IPS DF 4.7 (cell line): ENCODE measurements around the gene GABRB1.

Source experiments
- DNase-seq: peaks from one replicate; pipeline ENCODE4 v3.0.0-alpha.2; 2013; ENCODE audit warnings: low spot score; ENCODE audit errors: extremely low read depth

GABRB1 gene

DNA sequence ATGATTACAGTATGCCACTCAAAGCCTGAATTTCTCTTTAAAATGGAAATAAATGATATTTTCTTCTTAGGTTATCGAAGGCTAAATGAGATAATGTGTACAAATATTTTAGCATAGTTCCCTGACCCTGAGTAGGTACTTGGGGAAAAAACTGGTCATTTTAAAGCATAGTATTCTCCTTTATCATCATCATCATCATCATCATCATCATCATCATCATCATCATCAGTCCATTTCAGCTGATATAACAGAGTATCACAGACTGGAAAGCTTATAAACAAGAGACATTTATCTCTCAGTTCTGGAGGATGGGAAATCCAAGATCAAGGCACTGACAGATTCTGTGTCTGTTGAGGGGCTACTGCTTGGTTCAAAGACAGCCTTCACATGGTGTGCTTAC, 13.9 kb downstream of the GABRB1 start:
- no peak for DNase-seq

DNA sequence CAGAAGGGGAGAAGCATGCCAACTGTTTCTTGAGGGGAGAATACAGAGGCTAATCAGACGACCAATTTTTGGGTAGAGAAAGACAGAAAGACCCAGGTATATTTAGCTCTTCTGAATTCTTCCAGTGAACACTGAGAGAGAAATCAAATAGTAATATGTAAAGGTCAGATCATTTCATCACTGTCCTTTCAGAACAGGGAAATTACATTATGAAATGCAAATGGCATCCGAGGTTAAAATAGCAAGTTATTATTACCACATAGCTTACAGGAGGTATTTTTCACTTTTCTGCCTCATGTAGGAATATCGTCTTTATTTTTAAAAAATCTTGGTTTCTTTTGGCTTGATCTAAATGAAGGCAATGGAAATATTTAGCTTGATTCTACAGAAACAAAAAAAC, 18.0 kb downstream of the GABRB1 start:
- DNase-seq = no peak

DNA sequence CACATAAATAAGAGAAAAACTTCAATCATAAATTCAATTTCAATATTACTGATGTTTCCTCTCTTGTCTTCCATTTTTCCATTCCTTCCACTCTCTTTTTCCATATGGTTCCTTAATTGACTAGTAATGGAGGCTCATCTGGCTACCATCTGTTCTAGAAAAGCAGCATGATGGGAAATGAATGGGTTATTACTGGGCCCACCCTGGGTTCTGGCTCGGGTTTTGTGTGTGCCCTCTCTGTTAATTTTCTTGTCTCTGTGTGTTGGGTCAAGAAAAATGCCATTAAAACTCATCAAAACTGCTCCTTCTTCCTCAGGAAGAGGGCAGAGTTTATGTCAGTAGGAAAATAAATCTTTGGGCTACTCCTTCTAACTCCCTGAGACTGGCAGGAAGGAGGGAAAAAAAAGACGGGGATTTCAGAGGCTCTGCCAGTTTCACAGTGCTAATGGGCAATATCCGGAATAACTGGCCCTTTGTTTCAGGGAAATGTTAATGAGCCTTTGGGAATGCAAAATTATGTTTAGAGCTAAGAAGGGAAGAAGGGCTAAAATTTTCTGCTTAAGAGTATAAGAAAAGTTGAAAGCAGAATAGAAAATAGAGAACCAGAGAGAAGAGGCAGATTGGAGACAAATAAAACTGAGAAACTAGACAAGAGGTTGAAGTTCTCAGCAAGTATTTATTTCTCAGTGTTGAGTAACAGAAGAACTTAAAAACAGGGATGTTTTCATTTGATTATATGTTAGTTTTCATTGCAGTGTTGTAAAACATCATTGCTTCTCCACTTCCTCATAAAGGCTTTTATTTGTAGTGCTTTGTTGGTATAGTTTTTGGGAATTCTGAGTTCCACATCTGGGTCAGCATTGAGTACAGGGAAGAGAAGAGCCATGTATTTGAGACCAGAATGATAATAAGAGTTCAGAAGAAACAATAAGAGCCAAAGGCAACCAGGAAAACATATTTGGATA, 19.7 kb downstream of the GABRB1 start:
- no peak for DNase-seq

DNA sequence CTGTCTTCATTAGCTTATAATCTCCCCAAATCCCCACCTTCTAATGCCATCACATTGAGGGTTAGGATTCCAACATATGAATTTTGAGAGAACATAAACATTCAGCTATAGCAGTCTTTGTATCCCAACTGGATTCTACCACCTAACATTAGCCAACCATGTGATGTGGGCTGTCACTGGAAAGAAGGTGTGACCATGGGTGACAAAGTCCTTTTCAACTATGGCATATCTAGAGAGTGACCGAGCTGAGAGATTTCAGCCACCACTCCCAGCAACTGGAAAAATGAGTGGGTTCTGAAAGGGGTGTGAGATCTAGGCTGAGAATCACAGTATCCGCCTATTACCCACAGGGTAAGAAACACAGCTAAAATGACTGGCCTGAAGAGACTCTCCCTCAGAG, 22.1 kb downstream of the GABRB1 start:
- no peak for DNase-seq

DNA sequence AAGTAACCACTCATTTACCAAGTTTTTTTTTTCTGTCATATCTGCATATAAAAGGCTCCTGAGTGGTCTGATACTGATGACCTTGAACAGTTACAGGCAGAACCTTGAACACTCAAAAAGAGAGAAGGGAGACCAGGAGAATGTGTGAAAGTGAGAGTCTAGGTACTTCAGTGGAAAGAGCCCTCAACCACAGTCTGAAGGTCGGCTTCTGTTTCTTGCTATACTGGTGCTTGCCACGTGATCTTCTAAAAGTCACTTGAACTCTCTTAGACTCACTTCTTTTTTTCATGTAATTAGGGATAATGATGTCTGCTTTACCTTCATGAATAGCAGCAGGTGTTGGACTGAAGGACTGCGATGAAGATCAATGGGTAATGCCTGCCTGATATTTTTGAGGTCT, 22.8 kb downstream of the GABRB1 start:
- no peak for DNase-seq

DNA sequence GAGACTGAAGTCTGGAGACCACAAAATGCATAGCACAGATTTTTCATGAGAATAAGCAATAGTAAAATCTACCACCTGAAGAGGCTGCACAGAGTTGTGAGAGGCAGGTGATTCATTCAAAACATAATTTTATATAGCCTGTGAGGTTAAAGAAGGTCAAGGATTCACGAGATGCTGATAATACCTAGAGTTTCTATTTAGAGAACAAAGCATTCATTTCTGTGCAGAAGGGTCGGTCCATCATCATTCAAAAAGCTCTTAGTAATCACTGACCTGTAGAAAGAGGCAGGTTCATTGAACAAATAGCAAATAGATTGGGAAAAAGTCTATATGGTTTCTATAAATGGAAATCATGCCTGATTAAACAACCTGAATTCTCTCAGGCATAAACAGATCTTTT, 26.6 kb downstream of the GABRB1 start:
- DNase-seq = no peak

DNA sequence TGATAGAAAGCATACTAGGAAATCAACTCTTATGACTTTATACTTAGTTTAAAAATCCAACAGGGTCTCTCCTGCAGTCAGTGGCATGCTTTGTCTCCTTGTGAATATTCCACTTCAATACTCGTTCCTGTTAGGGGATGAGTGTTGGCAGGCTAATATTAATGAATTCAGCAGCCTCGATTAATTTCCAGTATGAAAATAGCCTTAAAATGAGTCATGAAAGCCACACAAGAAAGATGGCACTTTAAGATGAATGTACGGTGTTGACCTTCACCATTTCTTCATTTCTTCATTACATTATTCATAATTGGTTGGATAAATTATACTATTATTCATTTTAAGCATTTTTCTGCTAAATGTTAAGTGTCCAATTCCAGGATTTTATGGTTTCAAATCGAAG, 29.2 kb downstream of the GABRB1 start:
- no peak for DNase-seq

DNA sequence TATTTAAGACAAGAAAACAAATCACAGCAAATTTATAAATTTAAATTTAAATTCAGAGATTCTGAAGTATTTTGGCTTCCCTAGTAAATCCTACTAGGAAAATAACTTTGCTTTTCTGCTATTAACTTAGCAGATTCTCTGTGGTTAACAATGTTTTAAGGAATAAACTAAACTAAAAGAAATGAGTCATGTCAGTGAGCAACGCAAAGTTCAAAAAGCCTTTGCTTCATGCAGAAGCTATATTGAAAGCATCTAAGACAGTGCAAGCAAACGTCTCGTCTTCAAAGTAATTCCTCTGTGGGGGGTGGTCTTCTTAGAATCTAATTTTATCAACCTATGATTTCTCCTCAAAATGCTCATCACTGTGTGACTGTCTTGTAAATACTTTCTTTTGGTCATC, 30.1 kb downstream of the GABRB1 start:
- no peak for DNase-seq

DNA sequence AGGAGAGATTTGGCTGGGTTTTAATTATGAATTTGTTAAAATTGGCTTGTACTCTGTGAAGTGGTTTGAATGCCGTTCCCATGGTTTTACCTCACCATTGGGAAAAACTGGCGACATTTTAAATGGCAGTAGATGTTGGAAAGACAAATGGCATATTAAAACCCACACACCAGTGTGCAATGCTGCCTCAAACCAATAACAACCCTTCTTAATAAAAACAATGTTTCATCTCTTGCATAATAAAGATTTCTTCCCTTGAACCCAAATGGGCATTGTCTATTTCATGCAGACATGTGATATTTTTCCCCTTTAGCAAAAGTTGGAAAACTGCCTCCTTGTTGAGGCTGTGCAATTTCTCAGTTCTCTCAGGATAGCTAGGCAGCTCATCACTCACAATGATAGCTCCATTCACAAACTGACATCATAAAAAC, 33.7 kb downstream of the GABRB1 start:
- no peak for DNase-seq

DNA sequence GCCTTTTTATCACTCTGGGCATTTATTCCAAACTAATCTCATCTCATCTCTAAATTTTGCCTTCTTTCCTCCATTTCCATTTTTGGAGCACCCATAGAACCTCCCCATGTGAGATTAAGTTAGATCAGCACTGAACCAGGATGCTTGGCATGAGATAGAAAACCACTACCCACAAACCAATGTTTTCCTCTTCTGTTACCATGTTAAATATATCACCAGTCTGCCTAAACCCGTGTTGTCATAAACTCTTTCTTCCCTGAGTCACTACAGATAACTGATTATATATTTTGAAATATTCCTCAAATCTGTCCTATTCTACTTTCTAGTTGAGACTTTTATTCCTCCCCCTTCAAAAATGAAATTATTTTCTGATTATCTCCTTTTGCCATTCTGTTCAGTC, 37.6 kb downstream of the GABRB1 start:
- DNase-seq = no peak

DNA sequence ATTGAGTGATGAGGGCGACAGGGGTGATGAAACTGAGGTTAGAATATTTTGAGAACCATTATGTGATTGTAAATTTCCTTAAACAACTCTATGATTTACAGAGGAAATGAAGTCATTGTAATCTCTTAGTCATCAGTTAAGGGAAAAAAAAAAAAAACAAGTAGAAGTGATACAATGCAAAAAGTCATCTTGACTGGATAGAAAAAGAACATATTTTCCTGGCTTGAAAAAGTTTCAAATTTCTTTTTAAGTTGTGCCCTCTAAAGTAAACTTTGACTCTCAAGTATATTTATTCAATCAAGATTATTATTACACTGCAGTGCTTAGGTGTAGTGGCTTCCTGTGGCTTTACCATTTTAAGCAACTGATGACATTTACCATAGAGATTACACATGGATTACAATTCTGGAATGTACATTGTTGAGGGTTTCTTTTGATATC, 40.6 kb downstream of the GABRB1 start:
- DNase-seq = no peak

DNA sequence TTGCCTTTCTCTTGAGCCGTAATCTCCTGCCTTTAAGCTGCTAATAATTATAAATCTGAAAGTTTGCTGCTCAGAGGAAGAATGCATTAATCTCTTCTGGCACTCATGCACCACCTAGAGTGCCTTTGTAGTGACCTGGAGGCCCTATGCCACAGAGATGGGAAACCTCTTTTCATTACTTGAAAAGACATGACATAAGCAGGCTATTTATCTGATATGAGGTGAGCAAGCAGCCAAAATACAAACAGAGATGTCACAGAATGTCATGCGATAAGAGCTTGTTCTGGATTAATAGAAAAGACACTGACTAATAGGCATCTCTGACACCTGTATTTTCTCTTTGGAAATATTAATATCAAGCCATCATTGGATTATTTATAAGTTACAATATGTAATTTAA, 42.3 kb downstream of the GABRB1 start:
- DNase-seq = no peak

DNA sequence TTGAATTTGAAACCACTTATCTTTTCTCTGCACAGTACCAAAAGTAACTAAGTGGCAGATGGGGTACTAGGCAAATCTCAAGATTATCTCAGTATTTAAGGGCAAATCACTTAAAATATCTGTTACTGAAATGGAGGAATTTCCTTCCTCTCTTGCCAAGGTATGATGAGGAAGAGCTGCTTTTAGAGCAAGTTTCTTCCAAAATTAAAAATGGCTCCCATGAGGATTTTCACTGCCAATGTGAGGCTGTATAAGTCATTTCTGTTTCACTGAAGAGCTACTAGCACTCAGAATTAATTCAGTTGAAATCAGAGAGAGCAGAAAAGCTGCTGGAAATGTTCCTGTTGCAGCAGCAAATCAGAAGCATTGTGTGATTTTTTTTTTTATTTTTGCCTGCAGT, 43.4 kb downstream of the GABRB1 start:
- no peak for DNase-seq

DNA sequence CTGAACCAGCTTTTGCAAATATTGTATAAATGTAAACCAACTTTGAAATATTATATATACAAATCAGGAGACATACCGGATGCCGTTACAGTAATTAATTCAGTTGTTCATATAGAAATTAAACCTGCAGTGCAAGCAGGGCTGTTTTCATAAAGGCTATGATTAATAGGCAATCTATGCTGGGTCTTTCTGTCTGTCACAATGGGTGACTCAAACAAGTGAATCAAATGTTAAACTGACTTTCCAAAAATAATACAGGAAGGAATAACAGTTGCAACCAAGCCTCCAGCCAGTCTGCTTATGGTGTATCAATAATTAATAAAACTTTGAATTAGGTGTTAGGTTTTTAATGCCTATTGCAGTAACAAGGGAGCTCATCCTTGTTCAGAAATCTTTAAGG, 43.9 kb downstream of the GABRB1 start:
- DNase-seq = no peak

DNA sequence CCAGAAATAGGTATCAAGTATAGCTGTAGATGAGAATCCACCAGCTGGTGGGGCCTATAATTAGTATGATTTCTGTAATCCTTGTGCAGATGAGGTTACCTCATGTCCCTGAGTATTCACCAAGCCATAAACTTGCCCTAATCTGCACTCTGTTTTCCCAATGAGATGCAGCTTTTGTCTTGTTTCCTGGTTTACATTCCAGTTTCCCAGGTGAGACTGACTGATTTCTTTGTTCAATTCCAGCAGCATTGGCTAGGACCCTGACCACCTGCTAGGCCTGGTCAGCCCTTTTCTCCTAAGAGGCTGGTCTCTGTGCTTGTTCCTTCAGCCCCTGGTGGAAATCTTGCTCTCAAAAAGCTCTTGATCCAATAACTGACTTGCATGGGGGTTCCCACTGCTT, 44.6 kb downstream of the GABRB1 start:
- DNase-seq = peak; percentile 7

DNA sequence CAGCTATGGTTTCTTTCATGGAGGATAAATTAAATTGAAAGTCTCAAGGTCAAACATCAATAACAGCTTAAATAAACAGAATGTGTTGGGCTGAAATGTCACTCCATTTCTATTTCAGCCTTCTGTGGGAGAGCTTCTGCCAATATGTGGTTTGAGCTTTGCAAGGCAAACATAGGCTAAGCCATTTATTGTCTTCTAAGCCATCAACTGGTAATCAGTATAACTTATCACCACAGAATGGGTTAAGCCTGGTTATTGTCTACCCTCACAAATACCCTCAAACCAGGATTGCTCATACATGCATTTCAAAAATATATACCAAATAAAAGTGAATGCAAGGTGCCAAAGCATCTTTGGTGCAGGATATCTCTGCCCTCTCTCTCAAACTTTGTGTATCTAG, 52.7 kb downstream of the GABRB1 start:
- no peak for DNase-seq

DNA sequence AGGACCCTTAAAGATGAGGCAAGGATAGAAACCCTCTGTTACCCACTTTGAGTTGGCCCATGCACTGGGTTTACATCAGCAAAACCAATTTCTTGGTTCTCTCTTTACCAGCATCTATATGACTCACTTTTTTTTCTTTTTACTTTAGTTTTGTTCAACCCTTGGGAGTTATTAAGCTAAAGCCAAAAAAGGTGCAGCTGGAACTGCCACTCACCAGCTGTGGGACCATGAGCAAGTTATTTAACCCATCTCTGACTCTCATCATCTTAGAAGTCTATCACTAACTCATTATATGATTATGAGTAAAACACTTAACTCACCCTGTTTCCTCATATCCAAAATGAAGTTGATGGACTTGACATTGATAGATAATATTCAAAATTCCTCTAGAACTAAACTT, 53.4 kb downstream of the GABRB1 start:
- DNase-seq = no peak

DNA sequence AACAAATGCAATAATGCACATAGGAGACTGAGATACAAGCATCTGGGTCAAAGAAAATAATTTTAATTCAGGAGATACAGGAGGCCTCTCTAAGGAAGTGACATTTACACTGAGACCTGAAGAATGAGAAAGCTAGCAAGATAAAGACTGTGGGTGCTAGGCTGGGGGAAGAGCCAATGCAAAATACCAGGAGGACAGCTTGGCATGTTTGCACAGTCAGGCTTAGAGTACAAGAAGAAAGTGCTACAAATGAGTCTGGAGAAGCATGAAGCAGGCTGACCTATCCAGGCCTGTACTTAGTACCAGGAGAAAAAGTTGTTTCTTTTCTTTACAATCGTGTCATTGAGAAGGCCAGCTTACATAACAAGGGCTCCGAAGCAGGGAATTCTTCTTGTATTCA, 56.9 kb downstream of the GABRB1 start:
- DNase-seq = no peak

DNA sequence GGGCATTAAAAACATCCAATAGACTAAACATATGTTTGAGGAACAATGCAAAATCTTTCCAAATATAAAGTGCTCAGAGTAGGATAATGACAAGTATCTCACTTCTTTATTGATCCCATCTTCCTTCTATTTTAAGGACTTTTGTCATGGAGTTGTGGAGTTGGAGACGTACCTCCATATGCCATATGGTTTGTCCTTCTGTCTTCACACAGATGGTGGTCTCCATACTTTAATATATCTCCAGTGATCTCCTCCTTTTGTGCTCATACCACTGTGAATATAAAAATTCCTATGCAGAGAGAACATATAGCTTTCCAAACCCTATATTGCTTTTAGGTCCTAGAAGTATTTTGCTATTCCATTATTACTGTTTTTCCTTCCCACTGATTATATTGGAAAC, 64.5 kb downstream of the GABRB1 start:
- no peak for DNase-seq

DNA sequence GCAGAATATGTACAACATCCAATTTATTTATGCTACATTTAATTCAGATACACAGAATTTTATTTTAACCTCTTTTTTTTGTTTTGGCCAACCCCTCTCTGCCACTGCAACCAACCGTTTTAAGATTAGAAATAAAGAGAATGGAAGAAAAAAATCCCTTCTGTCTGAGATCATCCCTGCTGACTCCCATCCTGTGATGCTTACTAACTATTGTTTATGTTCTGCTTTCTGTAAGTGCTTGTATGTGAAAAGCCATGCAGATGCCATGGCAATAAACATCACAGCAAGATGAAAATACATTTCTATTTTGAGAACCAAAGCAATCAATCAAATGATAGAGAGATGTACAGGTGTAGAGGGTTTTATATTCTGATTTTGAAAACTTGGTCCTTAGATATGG, 70.1 kb downstream of the GABRB1 start:
- DNase-seq = no peak

DNA sequence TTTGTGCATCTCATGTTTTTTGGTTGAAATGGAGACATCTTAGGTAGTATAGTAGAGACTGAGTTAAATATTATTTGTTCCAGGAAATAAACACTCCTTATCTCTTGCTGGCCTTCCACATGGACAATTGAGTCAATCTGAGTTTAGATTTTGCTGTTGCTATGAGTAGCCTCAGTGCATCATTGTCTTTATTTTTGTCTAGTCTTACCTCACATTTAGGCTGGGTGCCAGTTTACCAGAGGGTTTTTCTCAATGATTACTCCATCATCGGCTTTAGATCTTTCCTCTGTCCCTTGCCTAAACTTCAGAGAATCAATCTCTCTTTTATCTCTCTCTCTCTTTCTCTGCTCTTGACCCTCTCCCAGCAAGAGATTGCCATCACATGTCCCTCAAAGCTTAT, 73.6 kb downstream of the GABRB1 start:
- DNase-seq = no peak

DNA sequence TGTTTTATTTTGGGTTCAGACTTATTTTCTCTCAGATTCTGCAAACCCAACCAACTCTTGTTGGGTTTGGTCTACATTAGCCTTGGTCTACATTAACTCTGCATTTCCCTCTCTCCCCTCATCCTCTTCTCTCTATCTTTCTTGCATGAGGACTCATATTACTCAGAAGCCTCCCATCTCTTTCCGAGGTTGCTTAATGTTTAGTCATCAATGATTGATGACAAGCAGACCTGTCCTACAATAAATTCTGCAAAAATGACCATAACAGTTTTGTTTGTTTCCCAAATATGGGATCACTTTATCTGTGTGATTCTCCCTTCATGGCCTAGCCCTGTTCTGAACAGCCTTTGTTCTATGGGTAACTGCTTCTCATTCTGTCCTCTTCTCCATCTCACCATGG, 75.2 kb downstream of the GABRB1 start:
- no peak for DNase-seq

DNA sequence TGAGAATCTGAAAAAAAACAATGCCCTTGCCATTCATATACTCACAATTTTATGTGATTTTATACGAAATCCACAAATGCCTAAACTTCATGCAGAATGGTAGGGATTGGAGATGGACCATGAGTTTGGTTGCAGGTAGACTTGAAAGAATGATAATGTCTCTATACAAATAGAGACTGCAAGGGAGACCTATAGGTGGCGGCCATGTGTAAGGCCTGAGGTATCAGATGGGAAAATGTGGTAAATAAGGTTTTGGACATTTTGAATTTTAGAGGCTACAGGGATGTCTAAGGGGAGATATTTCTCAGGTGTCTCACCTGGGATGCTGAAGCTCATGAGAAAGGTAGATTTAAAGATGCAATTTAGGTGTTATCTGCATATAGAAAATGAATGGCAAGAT, 78.0 kb downstream of the GABRB1 start:
- DNase-seq = no peak
